Hematopoietic multipotent progenitor cell treated with erythropoietin and hydrocortisone succinate and interleukin-3 and kit ligand, for 15 days (in vitro differentiated cells): ENCODE measurements around the gene PEX10.
"Not testable (repeated sequence)": the region's sequence is repeated elsewhere in the genome, so short reads cannot be mapped to it uniquely, and the experiment has no call there.

ENCODE experiments used
- DNase-seq: peaks from one replicate; pipeline ENCODE4 v3.0.0-alpha.2; 2015; ENCODE audit warnings: low spot score

Gene PEX10

DNA sequence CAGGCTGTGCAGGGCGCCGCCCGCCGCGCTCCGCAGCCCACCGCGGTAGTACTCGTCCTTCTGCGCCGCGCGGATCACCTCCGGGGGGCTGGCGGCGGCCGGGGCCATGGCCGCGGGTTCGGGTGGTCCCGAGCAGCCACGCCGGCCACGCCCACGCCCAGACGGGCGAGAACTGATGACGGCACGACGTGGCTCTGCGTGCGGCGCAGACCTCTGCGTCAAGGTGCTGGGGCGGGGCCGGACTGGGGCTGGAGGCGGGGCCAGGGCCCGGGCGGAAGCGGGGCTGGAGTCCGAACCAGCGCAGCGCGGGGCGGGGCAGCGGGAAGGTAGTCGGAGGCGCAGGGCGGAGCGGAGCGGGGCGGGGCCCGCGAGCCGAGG is at the start of gene PEX10:
Gene PEX10, minus strand, starts transcription at position 170 of the 378 bp plus-strand sequence. Its CDS starts 62 bp downstream, at position 108.
- peak; percentile 98 for DNase-seq

GRCh38 chr1:2460996-2461751 is 48.8 kb upstream of the PEX10 start:
- no peak for DNase-seq

GRCh38 chr1:2460203-2460602 is 47.8 kb upstream of the PEX10 start:
- DNase-seq = no peak

- DNase-seq = no peak
Observed at GRCh38 chr1:2459757-2460156, 47.4 kb upstream of the PEX10 start.

DNA sequence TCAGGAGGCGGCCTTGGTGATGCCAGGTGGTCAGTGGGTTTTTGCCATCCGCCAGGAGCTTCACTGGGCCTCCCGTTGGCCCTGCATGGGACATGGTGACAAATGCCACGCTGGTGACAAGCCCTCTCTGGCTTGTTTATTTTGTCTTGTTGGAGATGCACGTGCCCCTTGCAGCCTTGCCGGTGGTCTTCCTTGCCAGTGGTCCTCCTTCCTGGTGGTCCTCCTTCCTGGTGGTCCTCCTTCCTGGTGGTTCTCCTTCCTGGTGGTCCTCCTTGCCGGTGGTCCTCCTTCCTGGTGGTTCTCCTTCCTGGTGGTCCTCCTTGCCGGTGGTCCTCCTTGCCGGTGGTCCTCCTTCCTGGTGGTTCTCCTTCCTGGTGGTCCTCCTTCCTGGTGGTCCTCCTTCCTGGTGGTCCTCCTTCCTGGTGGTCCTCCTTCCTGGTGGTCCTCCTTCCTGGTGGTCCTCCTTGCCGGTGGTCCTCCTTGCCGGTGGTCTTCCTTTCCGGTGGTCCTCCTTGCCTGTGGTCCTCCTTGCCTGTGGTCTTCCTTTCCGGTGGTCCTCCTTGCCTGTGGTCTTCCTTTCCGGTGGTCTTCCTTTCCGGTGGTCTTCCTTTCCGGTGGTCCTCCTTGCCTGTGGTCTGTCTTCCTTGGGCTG is 46.9 kb upstream of the PEX10 start:
- DNase-seq = not testable (repeated sequence)

- DNase-seq = no peak
Observed at GRCh38 chr1:2458687-2459086, 46.3 kb upstream of the PEX10 start.

GRCh38 chr1:2457444-2457843 is 45.1 kb upstream of the PEX10 start:
- no peak for DNase-seq

GRCh38 chr1:2455757-2456156 is 43.4 kb upstream of the PEX10 start:
- DNase-seq = no peak

- no peak for DNase-seq
Observed at GRCh38 chr1:2454227-2454626, 41.9 kb upstream of the PEX10 start.

GRCh38 chr1:2452932-2453315 is 40.6 kb upstream of the PEX10 start:
- no peak for DNase-seq

DNA sequence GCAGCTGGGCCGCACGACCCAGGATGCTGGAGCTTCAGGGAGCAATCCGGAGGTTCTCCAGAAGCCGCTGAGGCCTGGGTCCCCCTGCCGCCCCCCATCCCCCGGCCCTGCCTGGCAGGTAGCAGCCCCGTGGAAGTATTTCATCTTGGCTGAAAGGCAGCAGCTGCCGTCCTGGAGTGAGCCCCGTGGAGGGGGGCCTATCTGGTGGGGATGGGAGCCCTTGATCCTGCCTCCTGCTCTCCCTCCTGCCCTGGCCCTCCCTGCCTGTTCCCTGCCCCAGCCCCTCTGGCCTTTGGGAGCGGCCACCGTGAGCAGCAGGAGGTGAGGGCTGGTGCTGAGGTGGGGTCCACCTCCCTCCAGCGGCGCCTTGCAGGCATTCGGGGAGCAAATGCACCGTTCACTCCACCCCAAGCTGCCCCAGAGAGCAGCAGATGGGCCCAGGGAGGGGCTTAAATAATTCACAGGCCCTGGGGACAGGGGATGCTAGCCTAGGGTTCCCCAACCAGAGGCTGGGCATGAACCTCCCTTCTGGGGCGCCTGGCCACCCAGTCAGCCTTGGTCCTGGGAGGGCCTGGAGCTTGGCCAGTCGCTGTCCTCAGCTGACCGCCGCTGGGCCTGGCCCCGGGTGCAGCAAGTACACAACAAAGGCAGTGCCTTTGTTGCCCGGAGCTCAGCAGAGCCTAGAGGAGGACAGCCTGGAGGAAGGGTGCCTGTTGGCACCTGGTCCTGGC is 40.0 kb upstream of the PEX10 start:
- no peak for DNase-seq

- no peak for DNase-seq
Observed at GRCh38 chr1:2451741-2452140, 39.4 kb upstream of the PEX10 start.

- no peak for DNase-seq
Observed at GRCh38 chr1:2449636-2450454, 37.5 kb upstream of the PEX10 start.

GRCh38 chr1:2448098-2448445 is 35.7 kb upstream of the PEX10 start:
- no peak for DNase-seq

- DNase-seq = no peak
Observed at GRCh38 chr1:2447276-2448097, 35.1 kb upstream of the PEX10 start.

DNA sequence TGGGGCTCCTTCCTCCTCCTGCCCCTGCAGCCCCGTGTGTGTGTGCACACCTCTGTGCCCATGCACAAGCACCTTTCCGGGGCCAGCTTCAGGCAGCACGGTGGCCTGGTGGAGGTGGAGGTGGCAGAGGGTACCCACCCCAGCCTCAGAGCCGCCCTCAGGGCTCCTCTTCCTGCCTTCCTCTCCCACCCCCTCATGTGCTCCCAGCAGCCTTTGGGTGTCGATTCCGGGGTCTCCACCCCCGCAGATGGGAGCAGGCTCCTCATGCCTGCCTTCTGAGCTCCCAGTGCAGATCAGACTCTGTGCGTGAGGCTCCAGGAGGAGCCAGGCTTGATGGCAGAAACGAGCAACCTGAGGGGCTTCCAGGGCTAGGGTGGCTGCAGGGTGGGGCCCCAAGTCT is 34.5 kb upstream of the PEX10 start:
- DNase-seq = no peak

DNA sequence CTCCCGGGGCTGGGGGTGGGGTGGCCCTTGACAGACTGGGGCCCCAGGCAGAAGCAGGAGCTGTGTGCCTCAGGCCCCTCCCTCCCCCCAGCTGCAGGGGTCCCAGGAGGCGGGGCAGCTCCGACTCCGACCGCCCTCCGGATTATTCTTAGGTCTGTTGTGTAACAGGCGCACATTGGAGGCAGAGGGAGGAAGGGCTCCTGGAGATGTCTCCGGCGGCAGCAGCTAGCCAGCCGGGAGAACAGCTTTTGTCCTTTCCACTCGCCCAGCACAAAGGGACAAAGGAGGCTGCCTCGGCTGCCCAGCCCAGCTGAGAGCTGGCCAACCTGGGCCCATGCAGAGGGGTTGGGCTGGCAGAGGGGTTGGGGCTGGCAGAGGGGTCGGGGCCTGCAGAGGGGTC is 34.0 kb upstream of the PEX10 start:
- DNase-seq = no peak

DNA sequence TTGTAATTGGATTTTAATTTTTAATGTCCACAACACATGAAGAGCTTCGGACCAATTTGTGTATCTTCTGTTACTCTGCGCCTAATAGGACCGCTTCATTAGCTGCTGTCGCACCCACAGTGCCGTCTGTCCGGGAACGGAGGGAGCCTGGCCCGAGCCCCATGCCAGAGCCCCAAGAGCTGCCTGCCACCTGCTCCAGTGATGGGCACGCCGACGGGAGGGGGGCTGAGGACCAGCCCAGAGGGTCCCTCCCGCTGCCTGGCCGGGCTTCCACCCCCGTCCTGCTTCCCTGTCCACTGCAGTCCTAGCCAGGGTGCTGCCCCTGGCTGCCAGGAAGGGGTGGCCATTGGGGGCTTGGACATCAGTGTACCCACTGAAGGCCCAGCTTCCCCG is 33.5 kb upstream of the PEX10 start:
- no peak for DNase-seq

DNA sequence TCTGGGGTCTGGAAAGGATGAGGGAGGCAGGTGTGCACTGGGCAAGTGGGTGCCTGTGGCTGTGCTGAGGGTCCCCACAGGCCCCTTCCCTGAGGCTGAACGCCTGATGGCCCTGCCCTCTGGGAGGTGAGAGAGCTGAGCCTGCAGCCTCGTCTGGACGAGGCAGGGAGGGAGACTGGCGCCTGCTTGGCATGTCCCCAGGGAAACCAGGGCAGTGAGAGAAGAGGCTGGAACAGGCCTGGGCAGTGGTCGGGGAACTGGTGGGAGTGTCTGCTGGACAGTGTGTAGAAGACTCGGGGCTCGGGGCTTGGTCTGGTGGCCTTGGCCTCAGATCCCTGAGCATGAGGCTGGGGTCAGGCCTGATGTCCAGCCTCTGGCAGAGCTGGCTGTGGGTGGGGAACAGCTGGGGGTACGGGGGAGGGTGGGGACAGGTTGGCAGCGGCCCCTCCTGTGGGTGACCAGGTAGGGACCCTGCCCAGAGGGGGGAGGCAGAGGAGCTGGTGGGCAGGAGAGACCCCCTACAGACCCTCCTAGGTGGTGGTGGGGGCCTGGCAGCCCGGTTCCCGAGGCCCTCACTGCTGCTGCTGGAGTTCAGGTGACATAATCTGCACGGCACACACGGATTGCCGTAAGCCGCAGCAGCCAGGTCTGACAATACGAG is 32.9 kb upstream of the PEX10 start:
- no peak for DNase-seq

- DNase-seq = no peak
Observed at GRCh38 chr1:2444138-2444591, 31.8 kb upstream of the PEX10 start.
